ENCODE results near the gene FER. TPM values are rescaled to one million over a fixed set of nuclear protein-coding genes. Genes with fewer than 3 reads are reported as not detected.

The FER gene
- total and polyA plus RNA-seq, 2 of the 8 experiments (the other 6 are each of a cell fraction or from before 2014, with no cell fraction given): 1.3 to 15.8 TPM

- H4K5ac ChIP-seq (ENCODE audit: insufficient read length, low read depth, low read length): no peak overlapping the region
- TF ChIP-seq TBP (IDR thresholded peaks at IDR 0.05; ENCODE audit: low read depth, low read length) (no peak), BACH1 (IDR thresholded peaks at IDR 0.05; ENCODE audit: low read length) (no peak), RBBP5 (IDR thresholded peaks at IDR 0.05; ENCODE audit: borderline replicate concordance, low read depth, low read length) (no peak), CBX8 (IDR thresholded peaks at IDR 0.05; ENCODE audit: borderline replicate concordance, low read depth, low read length) (no peak), RFX5 (IDR thresholded peaks at IDR 0.05; ENCODE audit: borderline replicate concordance, low read depth, low read length) (no peak), JUN (IDR thresholded peaks at IDR 0.05; ENCODE audit: low read depth, low read length) (no peak)
- no peaks in the 10 kb centered on the region for H3K9me3 ChIP-seq (ENCODE audit: insufficient read depth in 2 of 2, low read depth in 1 of 2, low read length in 1 of 2)
- no peak overlapping the region for H2BK5ac ChIP-seq (ENCODE audit: low read depth, low read length)
- H3K14ac ChIP-seq (ENCODE audit: insufficient read length): no peak overlapping the region
- 0 out of 7 replicates have a peak, but pooled peaks cover 0 to 2% (median 0%) of the 10 kb centered on the region in 4 experiments for H3K4me1 ChIP-seq (replicated peaks in 1 of 4; ENCODE audit: control insufficient read depth in 3 of 4, insufficient read depth in 4 of 4, low read length in 3 of 4)
- ChIA-PET POLR2A (ENCODE audit: partially characterized antibody) (interaction anchor here (2.5 kb wide), 1 partner anchor 12 kb away, joined by 11 read pairs; no protein-coding TSS in a partner anchor), CTCF (ENCODE audit: partially characterized antibody) (interaction anchor here (1.0 kb wide), 2 partner anchors 17 to 28 kb away, joined by 4 read pairs; no protein-coding TSS in a partner anchor)
- no peaks in the 10 kb centered on the region for H3K79me2 ChIP-seq (ENCODE audit: control insufficient read depth in 1 of 2, insufficient read depth in 2 of 2, low read length in 2 of 2)
- H4K91ac ChIP-seq (replicated peaks; ENCODE audit: insufficient read length, low read length): no peak overlapping the region
- 68% methylated on average over 3 of the region's 3 CpGs; no CpG with 5 or more reads in 1 of the 2 experiments for WGBS, 2 experiments (ENCODE audit: extremely low coverage in 1 of 2, insufficient coverage in 1 of 2, insufficient read length in 1 of 2, insufficient replicate concordance in 2 of 2, low coverage in 1 of 2, low lambda C conversion rate in 2 of 2, missing lambda C conversion rate in 1 of 2)
- no peak overlapping the region for H3K18ac ChIP-seq (ENCODE audit: extremely low read depth, low read length)
- H2AFZ ChIP-seq (ENCODE audit: low read length): 0 out of 2 replicates have a peak overlapping the region, but pooled peaks have one; percentile 29
- no peaks in the 10 kb centered on the region for H4K20me1 ChIP-seq (replicated peaks in 1 of 2; ENCODE audit: control insufficient read depth in 1 of 2, insufficient read depth in 2 of 2, low read length in 2 of 2)
- H3K4me3 ChIP-seq (ENCODE audit: extremely low read depth in 1 of 4, insufficient read depth in 2 of 4, low read depth in 3 of 4, low read length in 4 of 4): no peak overlapping the region
- no peak overlapping the region for H3K4me2 ChIP-seq (ENCODE audit: insufficient read depth in 1 of 2, low read depth in 2 of 2, low read length in 2 of 2)
- no peak overlapping the region for H3K56ac ChIP-seq (replicated peaks; ENCODE audit: insufficient read length, low read depth, low read length)
- no peak overlapping the region for H4K8ac ChIP-seq (ENCODE audit: extremely low read depth, insufficient read depth, low read length)
- no peaks in the 10 kb centered on the region for H3K27me3 ChIP-seq (replicated peaks in 1 of 4; ENCODE audit: control insufficient read depth in 3 of 4, extremely low read depth in 1 of 4, insufficient read depth in 3 of 4, low read length in 3 of 4)
- H3K27ac ChIP-seq (ENCODE audit: low read depth, low read length): no peak overlapping the region
- H2BK120ac ChIP-seq (replicated peaks; ENCODE audit: low read depth, low read length): no peak overlapping the region
- H2AK5ac ChIP-seq (ENCODE audit: low read depth, low read length): no peak overlapping the region
- no peaks in the 10 kb centered on the region for H3K23me2 ChIP-seq (ENCODE audit: low read depth, low read length)
- no peaks in the 10 kb centered on the region for H3K79me1 ChIP-seq (ENCODE audit: low read depth, low read length)
- no peak overlapping the region for H3K23ac ChIP-seq (ENCODE audit: insufficient read length)
- H2BK20ac ChIP-seq (ENCODE audit: low read length): no peak overlapping the region
- H3K4ac ChIP-seq (replicated peaks; ENCODE audit: insufficient read length, low read depth, low read length): no peak overlapping the region
- no peak overlapping the region for H2BK15ac ChIP-seq (ENCODE audit: low read length)
- FAIRE-seq: no peak
- no peak for DNase-seq (ENCODE audit: low read depth in 1 of 2, low spot score in 2 of 2)
- H3K9ac ChIP-seq (replicated peaks in 1 of 4; ENCODE audit: extremely low read depth in 1 of 4, low read depth in 3 of 4, low read length in 3 of 4): no peak overlapping the region
- no peaks in the 10 kb centered on the region; a peak in 1 of 8 replicates for H3K36me3 ChIP-seq (ENCODE audit: control insufficient read depth in 2 of 4, insufficient read depth in 4 of 4, low read length in 3 of 4)
- no peak overlapping the region for H2BK12ac ChIP-seq (ENCODE audit: low read depth, low read length)
Measured at GRCh38 chr5:108715408-108715807, 32.3 kb upstream of the FER start.
